HepG2 (cell line): ENCODE data around the gene GZF1. TPM values are rescaled to one million over a fixed set of nuclear protein-coding genes. Genes with fewer than 3 reads are reported as not detected.
A peak's percentile ranks its signal among the peaks of the same experiment; 100 is the strongest.

Experiments
- ATAC-seq: fragments of 200-7000 bp; cut with Tn5 transposase; 3 replicates; pipeline ENCODE4 v1.9.1; 2020; ENCODE audit warnings: mild to moderate bottlenecking, moderate library complexity
- BruUV-seq: library from RNA; stranded (reverse); fragments of 400-500 nt; replicated peaks from 2 replicates; lab custom pipeline; 2021; lab: Mats Ljungman, UMichigan
- CTCF ChIA-PET: fragments of 300-600 bp; formaldehyde crosslinking; extraction: SDS; loops from one replicate; lab custom pipeline; 2021; ENCODE audit warnings: low total read pairs, inconsistent platforms, low intra/inter-chr PET ratio; lab: Yijun Ruan, JAX
- POLR2A ChIA-PET: fragments of 350-600 bp; sonication (Branson Sonifier 250); formaldehyde crosslinking; loops from one replicate; lab custom pipeline; 2020; ENCODE audit warnings: antibody characterized with exemption, inconsistent platforms; lab: Yijun Ruan, JAX
- DNase-seq: peaks from one replicate; pipeline ENCODE4 v3.0.0-alpha.2; 2015; ENCODE audit warnings: low spot score
- FAIRE-seq: peaks from 3 replicates; lab custom pipeline; 2011; peaks lifted over from hg19 to GRCh38; lab: Jason Lieb, UNC
- H2AFZ ChIP-seq: one replicate; pipeline ENCODE4 v1.6.1; 2011; ENCODE audit warnings: low read length, inconsistent platforms
- H3K27ac ChIP-seq: fragments of 300-600 bp; 3 replicates; pipeline ENCODE4 v1.8.0; 2011; ENCODE audit warnings: mixed run types, mild to moderate bottlenecking, mixed read lengths, low read length, inconsistent platforms; ENCODE audit not compliant: insufficient read depth; ENCODE audit errors: extremely low read length
- H3K27me3 ChIP-seq, 2 experiments: fragments of 200-600 bp in 1 of 2; 2 replicates in 1 of 2; 3 replicates in 1 of 2; pipeline versions ENCODE4 v1.6.0 to v1.8.0; 2011; ENCODE audit warnings: low read length in 2 of 2, mild to moderate bottlenecking in 2 of 2, moderate library complexity in 2 of 2, inconsistent platforms in 1 of 2; ENCODE audit not compliant: insufficient read depth in 2 of 2, control insufficient read depth in 1 of 2
- H3K36me3 ChIP-seq, 2 experiments: fragments of 200-600 bp in 1 of 2; replicated peaks in 1 of 2; 2 replicates in 1 of 2; 3 replicates in 1 of 2; pipeline versions ENCODE4 v1.5.1 to v1.8.0; 2011; ENCODE audit warnings: low read length in 2 of 2, inconsistent platforms in 1 of 2; ENCODE audit not compliant: insufficient read depth in 2 of 2, control insufficient read depth in 1 of 2
- H3K4me1 ChIP-seq: 2 replicates; pipeline ENCODE4 v1.5.1; 2012; ENCODE audit warnings: low read length, inconsistent platforms; ENCODE audit not compliant: insufficient read depth
- H3K4me2 ChIP-seq: 2 replicates; pipeline ENCODE4 v1.6.0; 2011; ENCODE audit warnings: low read depth, low read length, inconsistent platforms
- H3K4me3 ChIP-seq, 3 experiments: fragments of 200-600 bp in 1 of 3; sonication (generic), shearing (Covaris generic) in 1 of 3; replicated peaks in 1 of 3; 2 replicates each; pipeline ENCODE4 v1.5.1; 2011 to 2016; ENCODE audit warnings: low read length in 3 of 3, inconsistent platforms in 2 of 3, low read depth in 2 of 3, mild to moderate bottlenecking in 2 of 3, control low read depth in 1 of 3, mixed read lengths in 1 of 3; ENCODE audit not compliant: insufficient read depth in 1 of 3
- H3K79me2 ChIP-seq: one replicate; pipeline ENCODE4 v1.6.1; 2011; ENCODE audit warnings: low read length, inconsistent platforms; ENCODE audit not compliant: insufficient read depth
- H3K9ac ChIP-seq: 2 replicates; pipeline ENCODE4 v1.6.0; 2011; ENCODE audit warnings: mild to moderate bottlenecking, low read depth, low read length, inconsistent platforms; ENCODE audit not compliant: insufficient read depth
- H3K9me3 ChIP-seq: 2 replicates; pipeline ENCODE4 v1.5.1; 2012; ENCODE audit warnings: mild to moderate bottlenecking, low read length
- H4K20me1 ChIP-seq: 2 replicates; pipeline ENCODE4 v1.6.0; 2011; ENCODE audit warnings: inconsistent platforms, mild to moderate bottlenecking, low read length, moderate library complexity; ENCODE audit not compliant: insufficient read depth
- ATF3 ChIP-seq: sonication (generic); formaldehyde crosslinking; IDR thresholded peaks from 2 replicates; pipeline ENCODE4 v1.4.0; 2020; ENCODE audit warnings: missing genetic modification reagents
- ELF3 ChIP-seq: IDR thresholded peaks from 2 replicates; pipeline ENCODE4 v1.6.1; 2016; ENCODE audit warnings: missing genetic modification reagents, missing compliant biosample characterization
- FOXJ3 ChIP-seq: sonication (generic); formaldehyde crosslinking; IDR thresholded peaks from 2 replicates; pipeline ENCODE4 v1.4.0; 2020; ENCODE audit warnings: missing genetic modification reagents, mild to moderate bottlenecking, borderline replicate concordance
- GFI1 ChIP-seq: sonication (generic); formaldehyde crosslinking; IDR thresholded peaks from 2 replicates; pipeline ENCODE4 v1.5.0; 2020; ENCODE audit warnings: missing genetic modification reagents, mild to moderate bottlenecking, borderline replicate concordance
- HDAC1 ChIP-seq: sonication (generic); formaldehyde crosslinking; IDR thresholded peaks from 2 replicates; pipeline ENCODE4 v1.5.1; 2020; ENCODE audit warnings: mild to moderate bottlenecking, missing genetic modification reagents
- HNF4G ChIP-seq, 2 experiments: sonication (generic) in 1 of 2; formaldehyde crosslinking in 1 of 2; IDR thresholded peaks; 2 replicates each; pipeline versions ENCODE4 v1.4.0 to v1.6.1; 2011 to 2020; ENCODE audit warnings: borderline replicate concordance in 2 of 2, low read depth in 2 of 2, mild to moderate bottlenecking in 2 of 2, low read length in 1 of 2, missing genetic modification reagents in 1 of 2, moderate library complexity in 1 of 2
- MXD3 ChIP-seq: IDR thresholded peaks from 2 replicates; pipeline ENCODE4 v1.6.1; 2016; ENCODE audit warnings: mild to moderate bottlenecking, missing biosample characterization, missing genetic modification reagents
- POLR2A ChIP-seq, 2 experiments: IDR thresholded peaks; 2 replicates each; pipeline ENCODE4 v1.6.1; 2011; ENCODE audit warnings: low read depth in 2 of 2, low read length in 2 of 2, mild to moderate bottlenecking in 1 of 2, moderate library complexity in 1 of 2; ENCODE audit not compliant: insufficient read depth in 1 of 2
- POLR2AphosphoS5 ChIP-seq: IDR thresholded peaks from 2 replicates; pipeline ENCODE4 v1.6.1; 2012; ENCODE audit warnings: low read depth, low read length
- RARA ChIP-seq: IDR thresholded peaks from 2 replicates; pipeline ENCODE4 v1.6.1; 2016; ENCODE audit warnings: missing genetic modification reagents, missing compliant biosample characterization
- RBM22 ChIP-seq: fragments of 200-400 bp; formaldehyde crosslinking; optimal IDR thresholded peaks from 2 replicates; pipeline ENCODE3; 2017; ENCODE audit warnings: mild to moderate bottlenecking, low read length, moderate library complexity
- REPIN1 ChIP-seq: sonication (generic); formaldehyde crosslinking; IDR thresholded peaks from 2 replicates; pipeline ENCODE4 v1.8.0; 2022; ENCODE audit warnings: missing genetic modification reagents, low read depth, mild to moderate bottlenecking, borderline replicate concordance
- TCF12 ChIP-seq, 2 experiments: fragments of 450-650 bp in 1 of 2; sonication (generic) in 1 of 2; formaldehyde crosslinking in 1 of 2; IDR thresholded peaks; 2 replicates each; pipeline versions ENCODE4 v1.6.1 to v1.8.0; 2017 to 2022; ENCODE audit warnings: antibody characterized with exemption in 1 of 2, mild to moderate bottlenecking in 1 of 2, missing genetic modification reagents in 1 of 2, moderate library complexity in 1 of 2
- TFAP4 ChIP-seq: sonication (generic); IDR thresholded peaks from 2 replicates; pipeline ENCODE4 v1.6.1; 2016; ENCODE audit warnings: low read depth, borderline replicate concordance
- ZNF629 ChIP-seq: sonication (generic); formaldehyde crosslinking; conservative IDR thresholded peaks from 2 replicates; pipeline ENCODE4 v1.5.0; 2020; ENCODE audit warnings: missing genetic modification reagents
- ZNF672 ChIP-seq: sonication (generic); formaldehyde crosslinking; IDR thresholded peaks from 2 replicates; pipeline ENCODE4 v1.8.1; 2022; ENCODE audit warnings: missing genetic modification reagents
- ZNF780A ChIP-seq: sonication (generic); formaldehyde crosslinking; IDR thresholded peaks from 2 replicates; pipeline ENCODE4 v1.8.0; 2022; ENCODE audit warnings: mild to moderate bottlenecking, missing genetic modification reagents, moderate library complexity
- WGBS: methylation state at CpG from one replicate; pipeline ENCODE4 v1.1.6; 2017; ENCODE audit warnings: low lambda C conversion rate; 5-methylcytosine and 5-hydroxymethylcytosine counted together
- in situ Hi-C: cut with HindIII; loops from 2 replicates; pipeline ENCODE4 v1.10.0; 2017; ENCODE audit warnings: low pct_unique_long_range_greater_than_20kb; ENCODE audit not compliant: extremely low pct_ligation_motif_present
- intact Hi-C: fragments of 100-400 bp; cut with micrococcal nuclease; formaldehyde crosslinking; loops from one replicate; pipeline ENCODE4 v1.10.0; 2022; ENCODE audit not compliant: unreplicated experiment
- polyA plus RNA-seq, 8 experiments: library from polyadenylated mRNA; depleted of rRNA in 3 of 8; stranded (reverse) in 7 of 8; unstranded in 1 of 8; fragments of >200 nt; fragmentation: Illumina TruSeq in 4 of 8; extraction: Trizol in 4 of 8; gene quantifications; 2 replicates each; pipeline versions ENCODE4 v1.2.1 to v1.2.3, GENCODE V29; 2011 to 2016; ENCODE audit warnings: low read depth in 4 of 8, missing spikeins in 1 of 8, mixed read lengths in 1 of 8; ENCODE audit not compliant: insufficient read depth in 1 of 8
- total RNA-seq, 5 experiments: library from RNA; depleted of rRNA; stranded (reverse); fragments of >200 nt; fragmentation: Illumina TruSeq; extraction: Trizol; gene quantifications; 2 replicates each; pipeline ENCODE4 v1.2.3, GENCODE V29; 2016; ENCODE audit warnings: low read depth in 1 of 5

The GZF1 gene
- total and polyA plus RNA-seq, 2 of the 13 experiments (the other 11 are each of a cell fraction or from before 2014, with no cell fraction given), result 16.9 to 26.0 TPM

GRCh38 chr20:23370274-23370673, 8.3 kb downstream of the GZF1 start:
- DNase-seq (no peak), FAIRE-seq (no peak), ATAC-seq (peak; percentile 14; the same call in 1 of the 3 replicates)
- H3K36me3 ChIP-seq, result peaks cover 34 to 74% of the 10 kb centered on the region in 2 experiments
- H3K27ac ChIP-seq, result no peak overlapping the region
- BruUV-seq, result no TSS peak
- no peak overlapping the region for H3K4me2 ChIP-seq
- intact Hi-C loops, result no loop called here
- H3K9ac ChIP-seq, result no peak overlapping the region
- peak in 1 of 2 experiments; percentile 19; a peak in 1 of 4 replicates for TF ChIP-seq POLR2A (IDR thresholded peaks at IDR 0.05; ENCODE audit: insufficient read depth in 1 of 2, low read depth in 2 of 2, low read length in 2 of 2)
- 0 out of 2 replicates have a peak, but pooled peaks have one; percentile 24 for TF ChIP-seq POLR2AphosphoS5
- no peak for TF ChIP-seq TCF12 (IDR thresholded peaks at IDR 0.05)
- TF ChIP-seq TCF12 (CRISPR knock-in tag; IDR thresholded peaks at IDR 0.05), result no peak
- 0 out of 2 replicates have a peak, but pooled peaks have one; percentile 50 for TF ChIP-seq ZNF780A (CRISPR knock-in tag)
- TF ChIP-seq HNF4G (IDR thresholded peaks at IDR 0.05; ENCODE audit: borderline replicate concordance, low read depth, low read length), result no peak
- TF ChIP-seq HNF4G (CRISPR knock-in tag; IDR thresholded peaks at IDR 0.05; ENCODE audit: borderline replicate concordance, low read depth), result no peak
- TF ChIP-seq ZNF672 (CRISPR knock-in tag), result 0 out of 2 replicates have a peak, but pooled peaks have one; percentile 40
- peak; percentile 81 for TF ChIP-seq RBM22
- H2AFZ ChIP-seq, result no peak overlapping the region
- no peaks in the 10 kb centered on the region for H3K9me3 ChIP-seq
- in situ Hi-C loops, result no loop called here
- ChIA-PET POLR2A (interaction anchor here (1.1 to 1.4 kb wide), 2 partner anchors 12 to 20 kb away, joined by 3 to 4 read pairs; partner anchors contain the start of gene NXT1), CTCF (no interaction called here)
- H3K27me3 ChIP-seq, result no peaks in the 10 kb centered on the region
- H3K79me2 ChIP-seq, result peaks cover 29% of the 10 kb centered on the region
- 97% methylated on average over 5 of the region's 5 CpGs for WGBS
- 0 out of 2 replicates have a peak, but pooled peaks cover 4% of the 10 kb centered on the region for H4K20me1 ChIP-seq
- no peak overlapping the region for H3K4me3 ChIP-seq
- peaks cover 34% of the 10 kb centered on the region for H3K4me1 ChIP-seq

GRCh38 chr20:23370873-23371272, 8.9 kb downstream of the GZF1 start:
- H3K4me2 ChIP-seq, result no peak overlapping the region
- H2AFZ ChIP-seq, result no peak overlapping the region
- H3K27me3 ChIP-seq, result no peaks in the 10 kb centered on the region
- H3K4me3 ChIP-seq, result no peak overlapping the region
- intact Hi-C loops, result no loop called here
- H3K9me3 ChIP-seq, result no peaks in the 10 kb centered on the region
- DNase-seq (no peak), ATAC-seq (no peak), FAIRE-seq (no peak)
- POLR2A ChIA-PET, result interaction anchor here (1.1 kb wide), 1 partner anchor 13 kb away, joined by 4 read pairs; no protein-coding TSS in a partner anchor
- WGBS, result over 99% methylated on average over 3 of the region's 3 CpGs
- H3K27ac ChIP-seq, result no peak overlapping the region
- H3K4me1 ChIP-seq, result peaks cover 29% of the 10 kb centered on the region
- no peak overlapping the region for H3K9ac ChIP-seq
- in situ Hi-C loops, result no loop called here
- peaks cover 32 to 74% of the 10 kb centered on the region in 2 experiments for H3K36me3 ChIP-seq
- 0 out of 2 replicates have a peak, but pooled peaks cover 4% of the 10 kb centered on the region for H4K20me1 ChIP-seq
- CTCF ChIA-PET, result no interaction called here
- no TSS peak for BruUV-seq
- H3K79me2 ChIP-seq, result peaks cover 23% of the 10 kb centered on the region
- TF ChIP-seq ZNF629 (CRISPR knock-in tag), result no peak
- TF ChIP-seq REPIN1 (CRISPR knock-in tag), result no peak
- no peak for TF ChIP-seq RARA
- TF ChIP-seq TFAP4, result no peak
- TF ChIP-seq ATF3 (CRISPR knock-in tag), result no peak
- TF ChIP-seq FOXJ3 (CRISPR knock-in tag), result no peak
- no peak for TF ChIP-seq GFI1 (CRISPR knock-in tag)
- no peak for TF ChIP-seq HDAC1 (CRISPR knock-in tag)
- no peak for TF ChIP-seq ELF3 (CRISPR knock-in tag)
- TF ChIP-seq MXD3 (CRISPR knock-in tag), result no peak
